ENCODE results near the gene FKBP5. TPM values are rescaled to one million over a fixed set of nuclear protein-coding genes. Genes with fewer than 3 reads are reported as not detected.

Gene FKBP5
- total and polyA plus RNA-seq, 10 of the 15 experiments (the other 5 are each of a cell fraction or from before 2014, with no cell fraction given), result 29.0 to 123 (median 62.3) TPM

DNA sequence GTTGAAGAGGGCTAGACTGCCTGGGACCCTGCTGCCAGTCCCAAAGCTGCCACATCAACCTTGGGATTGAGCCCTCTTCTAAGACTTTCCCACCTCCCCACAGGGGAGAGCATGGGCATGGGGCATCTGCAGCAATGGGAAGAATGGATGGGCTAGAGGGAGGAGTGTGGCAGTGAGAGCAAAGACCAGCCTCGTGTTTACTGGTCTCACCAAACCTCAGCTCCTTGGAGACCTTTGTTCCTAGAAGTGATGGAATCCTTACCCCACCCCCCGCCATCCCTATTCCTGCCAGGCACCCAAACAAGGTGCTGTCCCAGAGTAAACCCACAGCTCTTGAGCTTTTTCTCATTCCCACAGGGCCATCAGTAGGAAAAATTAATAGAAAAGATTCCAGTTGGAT lies 28.1 kb upstream of the FKBP5 start (continued):
- TF ChIP-seq, protein P1, sequence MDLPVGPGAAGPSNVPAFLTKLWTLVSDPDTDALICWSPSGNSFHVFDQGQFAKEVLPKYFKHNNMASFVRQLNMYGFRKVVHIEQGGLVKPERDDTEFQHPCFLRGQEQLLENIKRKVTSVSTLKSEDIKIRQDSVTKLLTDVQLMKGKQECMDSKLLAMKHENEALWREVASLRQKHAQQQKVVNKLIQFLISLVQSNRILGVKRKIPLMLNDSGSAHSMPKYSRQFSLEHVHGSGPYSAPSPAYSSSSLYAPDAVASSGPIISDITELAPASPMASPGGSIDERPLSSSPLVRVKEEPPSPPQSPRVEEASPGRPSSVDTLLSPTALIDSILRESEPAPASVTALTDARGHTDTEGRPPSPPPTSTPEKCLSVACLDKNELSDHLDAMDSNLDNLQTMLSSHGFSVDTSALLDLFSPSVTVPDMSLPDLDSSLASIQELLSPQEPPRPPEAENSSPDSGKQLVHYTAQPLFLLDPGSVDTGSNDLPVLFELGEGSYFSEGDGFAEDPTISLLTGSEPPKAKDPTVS (IDR thresholded peaks at IDR 0.05; ENCODE audit: low read depth, low read length), result no peak
- TF ChIP-seq TCF12 (IDR thresholded peaks at IDR 0.05; ENCODE audit: low read depth, low read length) (no peak), POU2F2 (IDR thresholded peaks at IDR 0.05; ENCODE audit: borderline replicate concordance, low read depth, low read length) (no peak), BMI1 (IDR thresholded peaks at IDR 0.05; ENCODE audit: borderline replicate concordance) (no peak), SUPT20H (IDR thresholded peaks at IDR 0.05; ENCODE audit: borderline replicate concordance, control insufficient read depth, low read depth, low read length) (no peak), NR2C1 (IDR thresholded peaks at IDR 0.05) (no peak)

DNA sequence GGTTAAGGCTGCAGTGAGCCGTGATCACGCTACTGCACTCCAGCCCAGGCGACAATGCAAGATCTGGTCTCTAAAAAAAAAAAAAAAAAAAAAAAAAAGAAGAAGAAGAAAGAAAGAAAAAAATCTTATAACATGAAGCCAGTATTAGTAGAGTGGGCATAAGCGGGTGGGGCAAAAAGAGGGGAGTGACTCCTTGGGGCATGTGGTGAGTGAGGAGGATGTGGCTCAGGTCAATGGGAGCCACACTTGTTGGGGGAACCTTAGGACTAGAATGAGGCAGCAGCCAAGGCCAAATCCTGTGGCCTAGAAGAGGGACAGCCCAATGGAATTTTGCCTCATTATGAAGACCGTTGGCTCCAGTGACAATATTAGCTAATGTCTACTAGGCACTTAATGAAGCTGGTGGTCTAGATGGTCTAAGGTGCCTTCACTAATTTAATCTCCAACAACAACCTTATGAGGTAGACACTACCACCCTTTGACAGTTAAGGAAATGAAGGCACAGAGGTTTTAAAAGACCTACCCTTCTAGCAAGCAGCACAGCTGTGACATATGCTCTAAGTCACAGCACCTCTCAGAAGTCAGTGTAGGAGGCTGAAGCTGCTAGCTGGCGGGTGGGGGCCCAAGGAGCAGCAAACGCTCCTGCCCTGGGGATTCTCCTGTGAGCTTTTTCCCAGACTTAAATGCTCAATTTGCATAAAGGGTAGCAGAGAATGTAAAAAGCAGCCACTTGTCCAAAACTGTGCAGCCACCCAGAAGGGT lies 24.5 kb upstream of the FKBP5 start:
- ChIA-PET RAD21 (ENCODE audit: unreplicated experiment) (interaction anchor here (0.7 to 2.0 kb wide), 7 partner anchors 13 to 44 kb away, joined by 3 to 8 read pairs (median 3); no protein-coding TSS in a partner anchor), CTCF (interaction anchor here (0.9 to 3.1 kb wide), 5 partner anchors 11 to 190 kb away, joined by 3 to 15 read pairs (median 4); partner anchors contain the start of gene ARMC12), SMC1A (ENCODE audit: uncharacterized antibody, unreplicated experiment) (interaction anchor here (0.7 to 1.4 kb wide), 6 partner anchors 9 to 311 kb away, joined by 3 read pairs; no protein-coding TSS in a partner anchor), POLR2A (interaction anchor here (0.8 to 4.1 kb wide), 3 partner anchors 14 to 33 kb away, joined by 3 to 13 read pairs (median 4); no protein-coding TSS in a partner anchor)
- in situ Hi-C loops (cut with MboI) (no loop called here), intact Hi-C loops (cut with micrococcal nuclease; ENCODE audit: unreplicated experiment) (no loop called here)
- peaks cover 20% of the 10 kb centered on the region for H3K4me1 ChIP-seq (ENCODE audit: control insufficient read depth, insufficient read depth, low read length)
- BruUV-seq (replicated peaks), result no TSS peak
- no peak overlapping the region for H3K9ac ChIP-seq (ENCODE audit: control insufficient read depth, insufficient read depth, low read length)
- no peaks in the 10 kb centered on the region for H3K27me3 ChIP-seq (replicated peaks in 1 of 2; ENCODE audit: control insufficient read depth in 2 of 2, insufficient read depth in 2 of 2, low read length in 1 of 2)
- no peaks in the 10 kb centered on the region; the same call in 2 of the 3 replicates for H3K9me3 ChIP-seq (replicated peaks; ENCODE audit: control insufficient read depth, insufficient read depth, low read length)
- ATAC-seq, result no peak
- H2AFZ ChIP-seq (ENCODE audit: control insufficient read depth, low read depth, low read length), result no peak overlapping the region
- no peak overlapping the region for H3K27ac ChIP-seq (ENCODE audit: control insufficient read depth, insufficient read depth)
- H3K79me2 ChIP-seq (ENCODE audit: control insufficient read depth, insufficient read depth, low read length), result no peaks in the 10 kb centered on the region
- FAIRE-seq, result no peak
- H3K4me2 ChIP-seq (ENCODE audit: control insufficient read depth, insufficient read depth), result peak overlapping the region; percentile 7; the same call in 1 of the 2 replicates
- WGBS (ENCODE audit: insufficient coverage, insufficient replicate concordance, low lambda C conversion rate, missing lambda C conversion rate), result 57% methylated on average over 7 of the region's 7 CpGs
- no peaks in the 10 kb centered on the region for H3K36me3 ChIP-seq (ENCODE audit: control insufficient read depth in 2 of 2, insufficient read depth in 2 of 2, low read length in 1 of 2)
- no peak for DNase-seq (ENCODE audit: low read depth, low spot score)
- no peak overlapping the region for H3K4me3 ChIP-seq
- H4K20me1 ChIP-seq (ENCODE audit: control insufficient read depth, insufficient read depth), result no peaks in the 10 kb centered on the region
- no peak for TF ChIP-seq POU2F2 (IDR thresholded peaks at IDR 0.05; ENCODE audit: borderline replicate concordance, low read depth, low read length)
- no peak for TF ChIP-seq EP300 (IDR thresholded peaks at IDR 0.05; ENCODE audit: borderline replicate concordance in 1 of 2, control insufficient read depth in 1 of 2, low read depth in 2 of 2, low read length in 2 of 2)
- TF ChIP-seq, protein P2, sequence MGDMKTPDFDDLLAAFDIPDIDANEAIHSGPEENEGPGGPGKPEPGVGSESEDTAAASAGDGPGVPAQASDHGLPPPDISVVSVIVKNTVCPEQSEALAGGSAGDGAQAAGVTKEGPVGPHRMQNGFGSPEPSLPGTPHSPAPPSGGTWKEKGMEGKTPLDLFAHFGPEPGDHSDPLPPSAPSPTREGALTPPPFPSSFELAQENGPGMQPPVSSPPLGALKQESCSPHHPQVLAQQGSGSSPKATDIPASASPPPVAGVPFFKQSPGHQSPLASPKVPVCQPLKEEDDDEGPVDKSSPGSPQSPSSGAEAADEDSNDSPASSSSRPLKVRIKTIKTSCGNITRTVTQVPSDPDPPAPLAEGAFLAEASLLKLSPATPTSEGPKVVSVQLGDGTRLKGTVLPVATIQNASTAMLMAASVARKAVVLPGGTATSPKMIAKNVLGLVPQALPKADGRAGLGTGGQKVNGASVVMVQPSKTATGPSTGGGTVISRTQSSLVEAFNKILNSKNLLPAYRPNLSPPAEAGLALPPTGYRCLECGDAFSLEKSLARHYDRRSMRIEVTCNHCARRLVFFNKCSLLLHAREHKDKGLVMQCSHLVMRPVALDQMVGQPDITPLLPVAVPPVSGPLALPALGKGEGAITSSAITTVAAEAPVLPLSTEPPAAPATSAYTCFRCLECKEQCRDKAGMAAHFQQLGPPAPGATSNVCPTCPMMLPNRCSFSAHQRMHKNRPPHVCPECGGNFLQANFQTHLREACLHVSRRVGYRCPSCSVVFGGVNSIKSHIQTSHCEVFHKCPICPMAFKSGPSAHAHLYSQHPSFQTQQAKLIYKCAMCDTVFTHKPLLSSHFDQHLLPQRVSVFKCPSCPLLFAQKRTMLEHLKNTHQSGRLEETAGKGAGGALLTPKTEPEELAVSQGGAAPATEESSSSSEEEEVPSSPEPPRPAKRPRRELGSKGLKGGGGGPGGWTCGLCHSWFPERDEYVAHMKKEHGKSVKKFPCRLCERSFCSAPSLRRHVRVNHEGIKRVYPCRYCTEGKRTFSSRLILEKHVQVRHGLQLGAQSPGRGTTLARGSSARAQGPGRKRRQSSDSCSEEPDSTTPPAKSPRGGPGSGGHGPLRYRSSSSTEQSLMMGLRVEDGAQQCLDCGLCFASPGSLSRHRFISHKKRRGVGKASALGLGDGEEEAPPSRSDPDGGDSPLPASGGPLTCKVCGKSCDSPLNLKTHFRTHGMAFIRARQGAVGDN (IDR thresholded peaks at IDR 0.05), result no peak
- no peak for TF ChIP-seq RBBP5 (conservative IDR thresholded peaks at IDR 0.05)
- TF ChIP-seq NR2C2 (IDR thresholded peaks at IDR 0.05; ENCODE audit: borderline replicate concordance, control insufficient read depth, insufficient read length, low read depth), result no peak
- no peak for TF ChIP-seq ZZZ3 (IDR thresholded peaks at IDR 0.05; ENCODE audit: control insufficient read depth, insufficient read length, low read depth)
- no peak for TF ChIP-seq SRF (IDR thresholded peaks at IDR 0.05; ENCODE audit: low read depth in 2 of 2, low read length in 2 of 2)
- no peak for TF ChIP-seq TCF3 (IDR thresholded peaks at IDR 0.05; ENCODE audit: borderline replicate concordance, insufficient read depth, low read depth, low read length)
- no peak for TF ChIP-seq ASH2L (IDR thresholded peaks at IDR 0.05; ENCODE audit: borderline replicate concordance, low read depth)
- TF ChIP-seq ZSCAN29 (IDR thresholded peaks at IDR 0.05), result no peak
- no peak for TF ChIP-seq CBX5 (IDR thresholded peaks at IDR 0.05; ENCODE audit: low read depth)

Data from GM12878 (cell line).